ENCODE data around the gene CCDC33.

DNA sequence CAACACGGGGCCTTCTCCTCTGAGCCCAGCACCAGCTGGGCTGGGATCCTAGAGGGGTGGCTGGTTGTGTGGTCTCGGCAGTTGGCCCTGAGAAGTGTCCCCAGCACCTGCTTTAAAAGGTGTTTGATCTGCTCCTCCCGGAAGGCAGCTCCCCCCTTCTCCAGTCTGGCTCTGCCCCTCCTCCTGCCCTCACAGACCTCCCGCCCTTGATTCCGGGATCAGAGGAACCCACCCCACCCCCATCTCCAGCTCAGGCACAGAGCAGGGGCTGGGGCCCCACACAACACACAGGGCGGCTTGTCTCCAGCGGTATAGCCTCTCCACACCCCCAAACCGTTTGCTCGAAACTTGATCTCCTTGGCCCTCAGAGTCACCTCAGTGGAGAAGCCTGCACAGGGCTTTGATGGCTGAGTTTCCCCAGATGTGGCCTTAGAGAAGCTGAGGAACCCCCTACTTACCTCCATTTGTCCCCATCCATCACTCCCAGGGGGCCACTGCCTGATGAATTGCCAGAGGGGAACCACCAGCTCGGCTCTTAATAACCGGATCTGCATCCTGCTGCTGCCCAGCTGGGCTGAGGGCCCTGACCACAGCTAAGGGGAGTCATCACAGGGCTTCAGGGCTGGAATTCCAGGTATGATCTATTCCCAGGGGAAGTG, 27.1 kb upstream of the CCDC33 start:
- TF ChIP-seq ELF4 (CRISPR knock-in tag; IDR thresholded peaks at IDR 0.05; ENCODE audit: low read depth) (no peak), ZBTB21 (CRISPR knock-in tag; IDR thresholded peaks at IDR 0.05; ENCODE audit: borderline replicate concordance) (no peak)
- TF ChIP-seq, protein P1, sequence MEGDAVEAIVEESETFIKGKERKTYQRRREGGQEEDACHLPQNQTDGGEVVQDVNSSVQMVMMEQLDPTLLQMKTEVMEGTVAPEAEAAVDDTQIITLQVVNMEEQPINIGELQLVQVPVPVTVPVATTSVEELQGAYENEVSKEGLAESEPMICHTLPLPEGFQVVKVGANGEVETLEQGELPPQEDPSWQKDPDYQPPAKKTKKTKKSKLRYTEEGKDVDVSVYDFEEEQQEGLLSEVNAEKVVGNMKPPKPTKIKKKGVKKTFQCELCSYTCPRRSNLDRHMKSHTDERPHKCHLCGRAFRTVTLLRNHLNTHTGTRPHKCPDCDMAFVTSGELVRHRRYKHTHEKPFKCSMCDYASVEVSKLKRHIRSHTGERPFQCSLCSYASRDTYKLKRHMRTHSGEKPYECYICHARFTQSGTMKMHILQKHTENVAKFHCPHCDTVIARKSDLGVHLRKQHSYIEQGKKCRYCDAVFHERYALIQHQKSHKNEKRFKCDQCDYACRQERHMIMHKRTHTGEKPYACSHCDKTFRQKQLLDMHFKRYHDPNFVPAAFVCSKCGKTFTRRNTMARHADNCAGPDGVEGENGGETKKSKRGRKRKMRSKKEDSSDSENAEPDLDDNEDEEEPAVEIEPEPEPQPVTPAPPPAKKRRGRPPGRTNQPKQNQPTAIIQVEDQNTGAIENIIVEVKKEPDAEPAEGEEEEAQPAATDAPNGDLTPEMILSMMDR (IDR thresholded peaks at IDR 0.05): no peak
- TF ChIP-seq, protein P2, sequence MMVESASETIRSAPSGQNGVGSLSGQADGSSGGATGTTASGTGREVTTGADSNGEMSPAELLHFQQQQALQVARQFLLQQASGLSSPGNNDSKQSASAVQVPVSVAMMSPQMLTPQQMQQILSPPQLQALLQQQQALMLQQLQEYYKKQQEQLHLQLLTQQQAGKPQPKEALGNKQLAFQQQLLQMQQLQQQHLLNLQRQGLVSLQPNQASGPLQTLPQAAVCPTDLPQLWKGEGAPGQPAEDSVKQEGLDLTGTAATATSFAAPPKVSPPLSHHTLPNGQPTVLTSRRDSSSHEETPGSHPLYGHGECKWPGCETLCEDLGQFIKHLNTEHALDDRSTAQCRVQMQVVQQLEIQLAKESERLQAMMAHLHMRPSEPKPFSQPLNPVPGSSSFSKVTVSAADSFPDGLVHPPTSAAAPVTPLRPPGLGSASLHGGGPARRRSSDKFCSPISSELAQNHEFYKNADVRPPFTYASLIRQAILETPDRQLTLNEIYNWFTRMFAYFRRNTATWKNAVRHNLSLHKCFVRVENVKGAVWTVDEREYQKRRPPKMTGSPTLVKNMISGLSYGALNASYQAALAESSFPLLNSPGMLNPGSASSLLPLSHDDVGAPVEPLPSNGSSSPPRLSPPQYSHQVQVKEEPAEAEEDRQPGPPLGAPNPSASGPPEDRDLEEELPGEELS (CRISPR knock-in tag; IDR thresholded peaks at IDR 0.05): no peak

Data from WTC11 (cell line).